ENCODE results near the gene VSIG2.
A peak's percentile ranks its signal among the peaks of the same experiment; 100 is the strongest.

The VSIG2 gene

GRCh38 chr11:124763156-124763947 is 11.3 kb upstream of the VSIG2 start:
- DNase-seq = peak; percentile 81

- no peak for DNase-seq
These were observed 10.6 kb upstream of the VSIG2 start for GRCh38 chr11:124762624-124763155.

DNA sequence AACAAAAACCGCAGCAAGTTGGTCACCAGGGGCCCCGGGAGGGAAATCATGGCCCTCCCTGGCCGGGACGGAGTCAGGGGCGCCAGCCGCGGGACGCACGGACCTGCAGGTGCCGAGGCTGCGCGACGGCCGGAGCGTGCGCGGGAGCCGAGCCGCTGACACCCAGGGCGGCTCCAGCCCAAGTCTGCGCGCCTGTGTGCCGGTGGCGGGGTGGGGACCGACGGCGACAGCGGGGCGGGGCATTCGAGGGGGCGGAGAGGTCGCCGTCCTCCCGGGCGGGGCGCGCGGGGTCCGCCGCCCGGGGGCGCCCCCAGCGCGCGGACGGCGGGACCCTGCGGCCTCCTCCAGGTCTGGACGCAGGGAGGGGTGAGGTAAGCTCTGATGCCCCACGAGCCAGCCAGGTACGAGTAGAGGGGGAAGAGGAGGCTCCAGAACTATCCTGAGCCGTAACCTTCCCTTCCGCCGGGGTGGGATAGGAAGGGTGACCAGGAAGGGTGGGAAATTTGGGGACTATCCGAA is 10.1 kb upstream of the VSIG2 start, which contains the start of gene ESAM:
TSS of gene ESAM (minus strand) at position 186 of the 519 bp plus-strand sequence. CDS start at position 50, 136 bp downstream.
- peak; percentile 72 for DNase-seq

DNA sequence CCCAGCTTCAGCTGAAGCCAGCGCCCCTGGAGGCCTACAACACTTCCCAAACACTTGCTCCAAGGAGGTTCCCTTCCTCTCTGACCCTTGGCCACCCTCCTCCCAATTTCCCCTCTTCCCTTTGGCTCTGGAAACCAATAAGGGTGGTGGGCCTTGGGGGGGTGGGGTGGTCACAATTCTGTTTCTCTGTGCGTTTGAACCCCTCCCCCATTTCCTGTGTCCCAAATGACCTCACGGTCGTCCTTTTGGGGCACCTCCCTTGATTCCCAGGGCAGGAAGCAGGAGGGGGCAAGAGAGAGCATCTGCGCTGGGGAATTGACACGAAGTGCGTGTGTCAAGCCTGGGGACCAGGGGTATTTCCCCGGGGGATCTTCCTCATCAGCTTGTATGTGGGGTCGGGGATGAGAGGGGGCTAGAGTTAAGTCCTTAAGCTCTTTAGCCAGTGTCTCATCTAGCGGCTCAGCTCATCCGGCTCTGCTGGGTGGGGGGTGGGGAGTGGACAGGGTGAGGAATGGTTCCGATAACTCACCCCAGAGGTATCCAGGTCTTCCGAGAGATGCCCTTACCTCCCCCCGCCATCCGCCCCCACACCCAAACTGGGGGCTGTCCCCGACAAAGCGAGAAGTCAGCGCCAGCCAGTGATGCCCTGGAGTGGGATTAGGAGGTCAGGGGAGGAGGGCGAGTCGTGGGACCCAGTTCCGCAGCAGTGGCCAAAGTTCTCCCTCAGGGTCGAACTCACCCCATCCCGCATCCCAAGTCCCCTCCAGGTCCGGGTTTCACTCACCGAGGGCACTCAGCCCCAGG is 9.4 kb upstream of the VSIG2 start:
- no peak for DNase-seq

DNA sequence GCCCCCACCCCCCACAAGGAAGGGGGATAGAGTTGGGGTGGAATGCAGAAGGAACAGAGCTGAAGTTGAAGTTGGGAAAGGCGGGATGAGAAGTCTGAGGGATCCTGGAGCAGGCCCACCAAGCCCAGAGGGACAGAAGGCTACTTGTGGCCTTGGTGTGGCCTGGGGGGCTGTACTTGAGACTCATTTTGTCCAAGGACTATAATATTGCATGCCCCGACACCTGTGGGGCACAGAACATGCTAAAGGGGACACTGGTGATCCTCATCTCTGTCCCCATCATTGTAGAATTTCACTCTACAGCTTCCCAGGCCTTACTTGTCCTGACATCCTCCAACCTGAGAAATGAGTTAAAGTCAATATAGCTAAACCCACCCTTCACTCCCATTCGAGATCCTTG is 8.8 kb upstream of the VSIG2 start:
- DNase-seq = no peak

GRCh38 chr11:124760205-124760652 is 8.2 kb upstream of the VSIG2 start:
- DNase-seq = peak; percentile 40

DNA sequence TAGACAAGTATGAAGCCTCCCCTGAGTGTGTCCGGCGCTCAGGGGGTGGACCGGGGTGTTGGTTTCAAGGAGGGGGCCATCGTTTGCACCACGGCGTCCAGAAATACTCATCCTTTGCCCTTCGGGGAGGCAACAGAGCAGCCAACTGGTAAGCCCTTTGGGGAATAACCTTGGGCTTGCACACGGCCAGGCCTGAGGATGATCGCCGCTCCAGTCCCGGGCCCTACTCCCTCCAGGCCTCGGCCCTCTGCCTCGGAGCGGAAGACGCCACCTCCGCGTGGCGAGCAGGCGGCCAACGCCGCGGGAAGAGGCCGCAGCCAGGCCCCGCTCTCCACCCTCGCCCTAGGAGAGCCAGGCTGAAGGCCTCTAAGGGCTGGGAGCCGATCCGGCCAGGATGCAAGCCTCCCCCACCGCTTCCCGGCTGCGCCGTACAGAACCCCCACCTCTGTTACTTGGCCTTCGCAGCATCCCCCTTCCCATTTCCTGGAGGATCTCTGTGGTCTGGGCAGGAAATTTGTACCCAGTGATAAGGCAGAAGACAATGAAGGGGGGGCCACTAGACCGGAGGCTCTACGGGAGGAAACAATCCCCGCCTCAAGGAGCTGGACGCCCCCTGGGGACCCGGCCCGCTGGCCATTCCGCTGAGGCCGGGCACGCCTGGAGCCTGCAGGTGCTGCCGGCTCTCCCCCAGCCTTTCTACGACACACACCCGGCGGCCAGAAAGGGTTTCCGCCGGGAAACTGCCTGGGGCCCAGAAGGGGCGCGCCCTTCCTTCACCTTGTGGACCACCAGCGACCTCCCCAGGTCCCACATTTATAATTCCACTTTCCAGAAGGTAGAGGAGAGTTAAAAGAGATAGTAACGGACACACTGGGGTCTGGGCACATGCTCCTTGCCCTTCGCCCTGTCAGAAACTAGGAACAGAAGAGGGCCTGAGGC is 7.5 kb upstream of the VSIG2 start:
- no peak for DNase-seq

DNA sequence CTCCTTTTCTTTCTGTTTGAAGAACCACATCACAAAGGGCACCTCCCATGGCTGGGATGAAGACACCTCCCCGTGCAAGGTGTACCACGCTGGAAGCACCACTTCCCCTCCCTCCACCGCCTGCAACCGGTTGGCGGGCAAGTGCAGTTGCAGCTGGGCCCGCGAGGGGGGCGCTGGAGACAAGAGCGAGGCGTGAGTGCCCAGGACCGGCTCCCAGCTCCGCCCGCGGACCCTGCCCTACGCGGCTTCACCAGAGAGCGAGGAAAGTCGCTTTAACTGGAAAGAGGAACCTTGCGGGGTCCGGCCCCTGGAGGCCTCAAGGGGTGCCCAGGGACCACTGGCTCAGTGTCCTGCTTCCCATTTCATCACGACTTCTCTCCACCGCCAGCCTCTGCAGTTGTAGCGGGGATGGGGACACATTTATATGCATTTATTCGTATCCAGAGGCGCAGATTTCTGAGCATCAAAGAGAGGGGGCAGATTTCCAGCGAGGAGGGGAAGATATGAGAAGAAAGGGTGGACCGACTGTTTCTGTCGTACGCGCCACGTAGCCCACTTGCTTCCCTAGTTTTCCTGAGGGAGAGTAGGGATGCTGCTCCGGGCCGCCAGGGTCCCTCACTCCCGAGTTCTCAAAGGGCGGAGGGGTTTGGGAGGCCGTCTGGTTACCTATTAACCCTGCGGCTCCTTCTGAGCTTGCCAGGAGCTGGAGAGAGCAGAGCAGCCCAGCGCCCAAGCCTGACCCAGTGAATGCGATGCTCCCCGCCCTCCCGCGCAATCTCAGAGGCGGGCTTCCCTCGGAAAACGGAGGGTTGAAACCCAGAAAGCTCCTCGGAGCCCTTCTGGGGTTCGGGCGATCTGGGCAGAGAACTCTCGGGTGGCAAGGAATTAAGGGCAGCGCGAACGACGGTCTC is 6.6 kb upstream of the VSIG2 start:
- peak; percentile 76 for DNase-seq

DNA sequence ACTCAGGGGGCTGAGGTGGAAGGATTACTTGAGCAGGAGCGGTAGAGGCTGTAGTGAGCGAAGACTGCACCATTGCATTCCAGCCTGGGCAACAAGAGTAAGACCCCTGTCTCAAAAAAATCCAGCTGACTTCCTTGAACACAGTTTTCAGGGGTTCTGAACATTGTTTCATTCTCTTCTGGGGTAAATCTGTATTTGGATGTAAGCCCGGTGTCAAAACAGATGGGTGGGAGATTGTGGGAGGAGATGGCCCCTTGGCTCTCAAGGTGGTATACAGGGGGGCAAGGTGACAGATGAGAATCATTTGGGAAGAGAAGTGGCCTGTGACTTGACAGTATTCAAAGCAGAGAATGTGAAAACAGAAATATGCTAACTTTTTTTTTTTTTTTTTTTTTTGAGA is 5.3 kb upstream of the VSIG2 start:
- no peak for DNase-seq

DNA sequence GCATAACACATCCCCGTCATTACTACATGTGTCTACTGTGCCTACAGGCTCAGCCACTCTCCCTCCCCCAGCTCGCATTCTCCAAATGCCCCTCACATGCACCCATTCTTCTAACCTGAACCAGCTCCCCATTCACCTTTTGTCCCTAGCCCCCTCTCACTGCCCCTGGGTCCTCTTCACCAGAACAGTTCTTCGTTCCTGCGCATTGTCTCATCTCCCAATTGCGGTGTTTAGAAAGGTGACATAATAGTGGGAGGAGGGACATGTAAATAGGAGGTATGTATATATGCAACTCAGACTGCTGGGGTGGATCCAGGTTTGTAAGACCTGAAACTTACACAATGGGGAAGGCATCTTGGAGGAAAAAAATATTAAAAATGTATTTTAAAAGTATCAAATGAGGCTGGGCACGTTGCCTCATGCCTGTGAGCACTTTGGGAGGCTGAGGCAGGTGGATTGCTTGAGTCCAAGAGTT is 4.7 kb upstream of the VSIG2 start:
- DNase-seq = no peak

DNA sequence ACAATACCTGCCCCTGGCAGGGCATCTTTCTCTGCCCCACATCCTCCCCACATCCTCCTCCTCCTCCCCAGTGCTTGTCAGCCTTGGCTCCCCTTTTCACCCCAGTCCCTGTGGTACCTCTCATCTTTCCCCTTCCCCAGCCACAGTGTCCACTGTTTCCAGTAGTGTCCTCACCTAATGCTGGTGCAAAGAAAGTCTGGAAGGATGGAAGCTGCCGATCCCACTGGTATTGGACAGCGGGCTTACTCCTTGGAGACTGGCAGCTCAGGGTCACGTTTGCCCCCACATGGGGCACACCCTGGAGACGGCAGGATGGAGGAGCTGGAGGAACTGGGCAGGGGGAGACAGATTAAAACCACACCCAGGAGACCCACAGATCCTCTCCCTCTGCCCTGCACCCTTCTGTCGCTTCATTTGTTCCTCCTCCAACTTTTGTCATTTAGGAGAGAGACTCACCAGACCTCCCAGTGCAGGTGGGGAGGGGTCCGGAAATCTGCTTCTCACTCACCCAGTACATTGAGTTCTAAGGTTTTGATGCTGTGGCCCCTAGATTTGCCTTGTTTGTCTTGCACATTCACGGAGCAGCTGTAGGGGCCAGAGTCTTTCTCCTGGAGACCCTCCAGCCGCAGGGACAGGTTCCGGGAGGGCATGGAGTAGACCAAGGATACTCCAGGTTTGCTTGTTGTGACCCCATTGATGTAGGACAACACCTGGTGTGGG is 4.1 kb upstream of the VSIG2 start:
- DNase-seq = no peak

- no peak for DNase-seq
These were observed 2.7 kb upstream of the VSIG2 start for GRCh38 chr11:124754710-124755109.

DNA sequence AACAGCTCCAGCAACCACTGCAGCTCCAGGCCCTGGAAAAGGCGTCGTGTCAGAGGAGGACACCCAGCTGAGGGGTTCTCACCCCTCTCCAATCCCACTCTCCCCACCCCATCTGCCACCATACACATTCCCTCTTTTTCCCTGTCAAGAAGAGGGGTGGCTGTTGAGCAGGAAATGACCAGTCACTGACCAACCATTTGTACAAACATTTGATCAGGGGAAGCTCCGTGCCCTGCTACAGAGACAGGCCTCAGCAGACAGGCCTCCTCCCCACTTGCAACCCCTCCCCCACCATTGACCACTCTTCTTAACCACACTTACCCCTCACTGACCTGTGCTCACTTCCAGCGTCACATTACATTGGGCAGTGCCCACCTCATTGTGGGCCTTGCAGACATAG is 2.3 kb upstream of the VSIG2 start:
- DNase-seq = no peak

GRCh38 chr11:124753624-124754023 is 1.6 kb upstream of the VSIG2 start:
- DNase-seq = no peak

GRCh38 chr11:124753205-124753604 is 1.1 kb upstream of the VSIG2 start:
- no peak for DNase-seq

DNA sequence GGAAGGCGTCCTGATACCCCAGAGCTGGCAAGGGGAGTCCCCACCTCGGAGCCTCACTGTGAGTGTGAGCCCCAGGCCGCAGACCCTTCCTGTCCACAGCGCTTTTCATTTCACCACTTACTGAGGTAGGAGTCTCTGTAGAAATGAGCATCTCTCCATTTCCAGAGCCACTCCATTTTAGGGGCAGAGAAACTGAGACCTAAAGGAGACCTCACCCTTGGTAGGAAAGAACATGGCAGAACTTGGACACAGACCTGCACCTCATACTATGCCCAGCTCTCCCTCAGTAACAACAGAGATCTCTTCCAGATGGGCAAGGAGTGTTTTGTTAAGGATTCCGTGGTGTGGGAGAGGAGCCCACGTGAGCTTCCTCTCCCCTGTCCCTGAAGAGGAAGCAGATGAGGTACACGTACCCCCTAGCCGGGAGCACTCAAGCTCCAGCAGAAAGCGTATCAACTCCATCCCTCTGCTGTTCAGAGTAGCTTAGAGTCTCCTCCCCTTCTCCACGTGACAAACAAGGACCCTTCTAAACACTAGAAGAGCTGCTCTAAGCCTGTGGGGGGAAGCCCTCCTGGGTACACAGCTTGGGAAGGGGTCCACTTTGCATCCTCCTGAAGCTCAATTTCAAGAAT is 532 bp upstream of the VSIG2 start:
- no peak for DNase-seq

GRCh38 chr11:124751391-124751740 is 689 bp downstream of the VSIG2 start:
- no peak for DNase-seq

GRCh38 chr11:124749912-124750311 is 2.1 kb downstream of the VSIG2 start:
- no peak for DNase-seq

- no peak for DNase-seq
These were observed 3.3 kb downstream of the VSIG2 start for GRCh38 chr11:124748481-124749343.
